Activated CD4-positive, CD25-positive, alpha-beta regulatory T cell treated with anti-CD3 and anti-CD28 coated beads, Interleukin-2, amount 50 U/mL, for 24 hours (primary cell): ENCODE data around the gene SPATA9.
"Not testable (repeated sequence)": the region's sequence is repeated elsewhere in the genome, so short reads cannot be mapped to it uniquely, and the experiment has no call there.

Experiments
- ATAC-seq, 2 donors: fragments of 150-1000 bp; cut with Tn5 transposase; one replicate each; pipeline ENCODE4 v1.10.0; 2021; ENCODE audit warnings: mild to moderate bottlenecking in 1 of 2, moderate library complexity in 1 of 2

Gene SPATA9

GRCh38 chr5:95717439-95717838, 34.6 kb upstream of the SPATA9 start:
- no peak for ATAC-seq

GRCh38 chr5:95715799-95716461, 33.1 kb upstream of the SPATA9 start:
- peak; percentile 28 to 37 for ATAC-seq

GRCh38 chr5:95713960-95714710, 31.3 kb upstream of the SPATA9 start:
- ATAC-seq: no peak

- ATAC-seq: not testable (repeated sequence)
These were observed 30.5 kb upstream of the SPATA9 start for GRCh38 chr5:95713246-95713645.

DNA sequence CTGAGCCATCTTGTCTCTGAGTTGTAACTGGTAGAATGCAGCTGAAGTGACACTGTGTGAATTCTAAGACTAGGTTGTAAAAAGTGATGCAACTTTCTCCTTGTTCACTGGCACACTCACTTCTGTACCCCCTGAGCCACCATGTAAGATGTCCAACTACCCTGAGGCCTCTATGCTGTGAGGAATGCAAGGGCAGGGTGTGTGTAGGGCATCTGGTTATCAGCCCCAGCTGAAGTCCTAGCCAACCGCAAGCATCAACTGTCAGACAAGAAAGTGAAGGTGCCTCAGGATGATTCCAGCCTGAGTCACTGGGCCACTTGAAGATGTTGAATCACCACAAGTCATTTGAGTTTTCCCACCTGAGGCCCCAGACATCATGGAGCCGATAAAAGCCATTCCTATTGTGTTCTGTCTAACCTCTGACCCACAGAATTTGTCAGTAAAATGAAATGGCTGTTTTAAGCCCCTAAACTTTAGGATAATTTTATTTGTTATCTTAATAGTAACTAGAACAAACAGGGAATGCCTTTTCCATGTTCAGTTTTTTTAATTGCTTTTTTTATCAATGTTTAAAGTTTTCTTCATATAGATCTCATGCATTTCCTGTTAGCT, 29.7 kb upstream of the SPATA9 start:
- peak; percentile 76 to 85 for ATAC-seq

- no peak for ATAC-seq
These were observed 28.9 kb upstream of the SPATA9 start for GRCh38 chr5:95711501-95712346.

GRCh38 chr5:95710651-95711500, 28.1 kb upstream of the SPATA9 start:
- ATAC-seq: not testable (repeated sequence)

DNA sequence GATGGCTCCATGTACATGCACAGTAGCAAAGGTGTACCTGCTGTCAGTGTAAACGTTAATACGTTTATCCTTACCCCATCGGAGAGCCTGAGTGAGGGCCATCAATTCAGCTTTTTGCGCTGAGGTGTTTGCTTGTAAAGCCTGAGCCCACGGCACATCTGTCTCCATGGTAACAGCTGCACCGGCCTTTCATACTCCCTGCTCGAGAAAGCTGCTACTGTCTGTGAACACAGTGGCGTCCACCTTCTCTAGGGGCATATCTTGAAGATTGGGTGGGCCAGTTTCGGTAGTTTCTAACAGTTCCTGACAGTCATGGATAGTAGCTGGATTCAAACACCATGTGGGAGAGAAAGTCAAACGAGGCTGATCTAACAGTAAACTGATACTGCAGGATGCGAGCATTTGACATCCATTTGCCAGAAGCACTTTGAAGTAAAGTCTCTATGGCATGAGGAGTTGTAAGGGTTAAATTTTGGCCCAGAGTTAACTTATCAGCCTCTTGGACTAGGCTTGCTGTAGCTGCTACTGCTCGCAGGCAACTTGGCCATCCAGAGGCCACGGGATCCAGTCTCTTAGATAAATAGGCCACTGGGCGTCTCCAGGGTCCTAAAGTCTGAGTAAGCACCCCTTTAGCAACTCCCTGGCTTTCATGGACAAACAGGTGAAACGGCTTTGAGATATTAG, 27.3 kb upstream of the SPATA9 start:
- no peak for ATAC-seq

GRCh38 chr5:95708876-95709275, 26.1 kb upstream of the SPATA9 start:
- ATAC-seq: no peak

GRCh38 chr5:95707534-95708188, 24.9 kb upstream of the SPATA9 start:
- not testable (repeated sequence) for ATAC-seq

DNA sequence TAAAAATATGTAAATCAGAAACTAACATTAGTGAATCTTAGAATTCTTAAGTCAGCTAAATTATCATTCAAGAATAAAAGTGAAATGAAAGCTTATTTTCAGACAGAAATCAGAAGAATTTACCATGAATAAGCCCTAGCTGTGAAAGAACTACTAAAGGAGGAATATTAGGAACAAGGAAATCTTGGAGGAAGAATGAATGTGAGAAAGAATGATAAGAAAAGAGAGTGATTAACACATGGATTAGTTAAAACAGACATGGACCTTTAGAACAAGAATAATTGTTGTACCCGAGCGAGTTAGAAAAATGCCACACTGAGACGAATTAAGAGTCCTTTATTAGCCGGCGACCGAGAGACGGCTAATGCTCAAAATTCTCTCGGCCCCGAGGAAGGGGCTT, 24.3 kb upstream of the SPATA9 start:
- no peak for ATAC-seq

GRCh38 chr5:95706196-95706595, 23.4 kb upstream of the SPATA9 start:
- not testable (repeated sequence) for ATAC-seq

DNA sequence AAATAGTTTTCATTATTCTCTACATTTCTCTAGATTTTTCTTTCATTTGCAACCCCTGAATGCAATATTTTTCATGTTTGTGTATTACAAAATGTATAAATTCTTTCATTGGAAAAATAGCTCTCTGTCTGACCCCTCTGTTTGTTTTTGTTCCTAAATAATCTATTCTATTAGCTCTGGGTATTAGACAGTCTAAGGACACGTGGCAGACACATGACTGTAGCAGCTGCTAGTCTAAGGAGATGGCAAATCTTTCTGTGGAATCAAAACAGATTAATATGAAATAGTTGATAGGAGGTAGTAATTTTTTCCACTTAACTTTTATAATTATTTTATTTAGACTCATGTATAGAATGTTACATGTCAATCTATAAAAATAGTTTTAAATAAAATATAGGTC, 21.4 kb upstream of the SPATA9 start:
- ATAC-seq: no peak

DNA sequence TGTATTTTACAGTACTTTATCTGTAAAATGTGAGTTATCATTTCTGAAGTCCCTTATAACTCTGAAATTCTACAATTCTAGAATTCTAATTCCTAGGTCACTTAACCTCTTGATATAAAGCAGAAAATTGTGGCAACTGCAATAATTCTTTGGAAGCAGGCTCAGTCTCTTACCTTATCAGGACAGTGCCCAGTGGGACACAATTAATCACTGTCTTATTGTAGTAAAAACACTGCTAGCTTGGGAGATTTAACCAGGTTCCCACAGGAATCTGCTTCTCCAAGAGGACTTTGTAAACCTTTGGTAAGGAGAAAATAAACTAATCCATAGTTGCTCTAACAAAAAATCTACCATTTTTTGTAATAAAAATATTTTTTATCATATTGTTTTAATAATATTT, 18.3 kb upstream of the SPATA9 start:
- ATAC-seq: no peak

GRCh38 chr5:95699337-95699736, 16.5 kb upstream of the SPATA9 start:
- no peak for ATAC-seq

DNA sequence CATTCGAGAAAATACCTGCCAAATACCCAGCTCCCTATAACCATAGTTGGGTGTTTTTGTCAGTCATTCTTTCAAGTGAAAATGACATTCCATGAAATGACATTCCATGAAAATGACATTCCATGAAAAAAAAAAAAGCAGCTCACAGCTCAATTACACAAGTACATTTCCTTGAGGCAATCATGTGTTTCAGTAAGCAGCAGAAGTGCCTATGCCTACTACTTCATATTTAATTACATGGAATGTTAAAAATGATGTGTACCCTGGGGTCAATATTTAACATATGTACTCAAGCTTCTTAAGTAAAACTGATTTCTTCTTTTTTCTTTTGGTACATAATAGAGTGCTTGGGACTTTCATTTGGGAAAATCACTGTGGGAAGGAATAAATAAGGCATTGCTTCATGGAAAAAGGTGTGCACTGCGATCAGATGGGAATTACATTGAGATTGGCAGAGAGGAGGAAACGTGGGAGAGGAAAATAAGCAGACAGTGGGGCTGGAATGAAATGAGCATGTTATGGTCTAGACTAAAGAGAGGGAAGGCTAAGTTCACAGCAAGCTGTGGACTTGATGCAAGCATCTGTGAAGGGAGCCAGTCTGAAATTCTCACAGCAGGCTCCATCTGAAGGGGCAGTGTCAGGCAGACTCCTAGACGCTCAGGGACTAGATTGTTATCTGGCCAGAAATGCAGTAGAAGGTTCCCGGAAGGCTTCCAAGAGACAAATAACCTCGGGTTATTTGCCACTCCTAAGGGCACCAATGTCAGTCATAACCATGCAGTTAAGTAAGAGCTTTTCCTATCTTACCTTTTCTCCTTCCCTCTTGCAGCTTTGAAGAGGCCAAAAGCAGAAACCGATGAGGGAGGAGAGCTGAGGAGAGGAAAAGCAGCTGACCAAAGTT, 15.2 kb upstream of the SPATA9 start:
- no peak for ATAC-seq

DNA sequence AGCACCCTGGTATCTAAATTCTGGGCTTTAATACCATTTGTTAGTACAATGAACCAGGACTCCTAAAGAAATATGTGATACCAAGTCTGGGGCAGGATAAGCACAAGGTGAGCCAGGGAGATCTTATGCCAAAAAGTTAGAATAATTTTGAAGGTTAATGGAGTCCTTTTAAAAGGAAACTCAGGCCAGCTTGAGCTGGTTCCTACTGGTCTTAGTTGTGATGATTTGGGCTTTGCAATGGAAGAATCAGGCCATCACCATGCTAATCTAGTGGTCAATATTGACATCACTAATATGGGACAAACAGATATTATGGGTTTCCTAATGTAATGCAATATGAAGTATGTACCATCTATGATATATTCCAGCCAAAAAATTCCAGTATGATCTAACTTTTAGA, 7.5 kb upstream of the SPATA9 start:
- no peak for ATAC-seq

DNA sequence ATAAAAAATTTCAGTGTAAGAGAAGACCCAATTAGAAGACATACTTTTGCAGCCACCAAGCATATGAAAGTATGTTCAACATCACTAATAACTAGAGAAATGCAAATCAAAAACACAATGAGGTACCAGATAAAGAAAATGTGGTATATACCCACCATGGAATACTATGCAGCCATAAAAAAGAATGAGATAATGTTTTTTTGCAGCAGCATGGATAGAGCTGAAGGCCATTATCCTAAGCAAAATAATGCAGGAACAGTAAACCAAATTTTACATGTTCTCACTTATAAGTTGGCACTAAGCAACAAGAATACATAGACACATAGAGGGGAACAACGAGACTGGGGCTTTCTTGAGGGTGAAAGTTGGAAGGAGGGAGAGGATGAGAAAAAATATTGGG, 6.9 kb upstream of the SPATA9 start:
- no peak for ATAC-seq

DNA sequence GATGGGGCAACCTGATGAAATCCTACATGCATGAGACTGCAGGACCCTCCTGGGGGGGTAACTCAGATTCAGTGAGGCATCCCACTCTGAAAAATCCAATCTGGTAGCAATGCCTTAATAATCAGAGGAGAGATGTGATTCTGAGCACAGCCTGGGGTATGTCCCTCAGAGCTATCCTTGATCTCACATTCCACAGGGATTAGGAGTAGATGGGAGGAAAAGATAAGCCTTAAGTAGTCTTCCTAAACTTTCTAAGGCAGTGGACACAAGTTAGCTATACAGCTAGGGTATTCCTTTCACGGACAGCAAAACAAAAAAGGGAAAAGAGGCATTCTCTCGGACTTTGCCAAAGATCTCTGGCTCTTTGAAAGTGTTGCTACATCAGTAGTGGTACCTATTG, 3.9 kb upstream of the SPATA9 start:
- ATAC-seq: no peak

DNA sequence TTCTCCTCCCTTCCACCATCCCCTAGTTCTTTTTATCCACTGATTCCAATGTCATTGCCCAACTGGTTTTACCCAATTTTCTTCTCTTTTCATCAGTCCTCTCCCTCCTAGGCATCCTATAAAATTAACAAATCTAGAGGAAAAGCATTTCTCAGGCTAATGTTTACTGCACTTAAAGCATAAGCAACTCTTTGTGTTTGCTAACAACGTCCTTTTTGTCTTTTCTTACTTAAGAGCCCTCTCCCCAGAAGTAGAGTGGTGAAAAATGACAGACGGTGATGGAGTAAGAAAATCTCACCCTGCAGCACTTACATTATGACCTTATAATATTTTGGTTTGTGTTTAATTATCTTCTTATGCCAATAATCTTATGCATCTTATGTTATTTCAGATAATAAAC, 1.6 kb upstream of the SPATA9 start:
- no peak for ATAC-seq
